Right lobe of liver (tissue), 6 donors: ENCODE data around the gene DIP2C. TPM values are rescaled to one million over a fixed set of nuclear protein-coding genes. Genes with fewer than 3 reads are reported as not detected.
"Not testable (repeated sequence)": the region's sequence is repeated elsewhere in the genome, so short reads cannot be mapped to it uniquely, and the experiment has no call there.

ENCODE experiments used
- ATAC-seq, 4 donors: fragments of 200-7000 bp; cut with Tn5 transposase; one replicate each; pipeline ENCODE4 v1.9.1; 2020; ENCODE audit warnings: mild to moderate bottlenecking in 4 of 4, moderate library complexity in 4 of 4
- DNase-seq, 3 donors: peaks; one replicate each; pipeline ENCODE4 v3.0.0-alpha.2; 2020
- H3K27ac ChIP-seq, 3 donors: fragments of 200-600 bp; one replicate each; pipeline ENCODE4 v1.8.0; 2022
- H3K27me3 ChIP-seq, 2 donors: fragments of 200-600 bp; one replicate each; pipeline ENCODE4 v1.8.0; 2022
- H3K36me3 ChIP-seq, 4 donors: fragments of 200-600 bp; sonication (generic) in 1 of 4; one replicate each; pipeline versions ENCODE4 v1.5.1 to v1.8.0; 2017 to 2022; ENCODE audit warnings: control low read depth in 1 of 4
- H3K4me1 ChIP-seq, 4 donors: fragments of 200-600 bp; sonication (generic) in 1 of 4; one replicate each; pipeline versions ENCODE4 v1.5.1 to v1.8.0; 2017 to 2022; ENCODE audit warnings: control low read depth in 1 of 4
- H3K4me3 ChIP-seq, 3 donors: fragments of 200-600 bp; one replicate each; pipeline ENCODE4 v1.8.0; 2022
- H3K9me3 ChIP-seq, 4 donors: fragments of 200-600 bp; sonication (generic) in 1 of 4; one replicate each; pipeline versions ENCODE4 v1.5.1 to v1.8.0; 2017 to 2022; ENCODE audit warnings: control low read depth in 1 of 4
- CTCF ChIP-seq, 4 donors: fragments of 200-600 bp in 3 of 4; fragments of 450-650 bp in 1 of 4; IDR thresholded peaks; one replicate each; pipeline versions ENCODE4 v1.5.1 to v1.8.0; 2016 to 2022; ENCODE audit warnings: antibody characterized with exemption in 4 of 4, mild to moderate bottlenecking in 2 of 4
- POLR2A ChIP-seq: fragments of 450-650 bp; IDR thresholded peaks from one replicate; pipeline ENCODE4 v1.6.1; 2017; ENCODE audit warnings: antibody characterized with exemption, mild to moderate bottlenecking
- WGBS: methylation state at CpG from one replicate; pipeline ENCODE4 v1.1.6; 2018; ENCODE audit warnings: low coverage, low lambda C conversion rate; ENCODE audit not compliant: insufficient coverage; ENCODE audit errors: missing lambda C conversion rate; 5-methylcytosine and 5-hydroxymethylcytosine counted together
- intact Hi-C, 2 donors: fragments of 100-400 bp; cut with DNase I; formaldehyde crosslinking; loops; one replicate each; pipeline versions ENCODE4 v1.11.2 to v1.14.1; 2022
- total RNA-seq, 6 experiments: library from RNA; depleted of rRNA in 2 of 6; stranded (reverse); fragments of >200 nt in 2 of 6; fragmentation: NEBNext Ultra II Directional in 3 of 6; extraction: Animal tissue kit (Norgen Biotek cat#: 25700) in 3 of 6; gene quantifications; one replicate each; pipeline versions ENCODE4 v1.1.0 to v1.2.4, GENCODE V29; 2016 to 2023
- donor health status: DM: no; HTN: yes; CAD: no.
- donor health status: DM: no; HTN: no; CAD: no.
- donor health status: DM: no; HTN: no; CAD: no.
- donor health status: DM: no; HTN: yes; CAD: no.
- donor health status: DM: no; HTN: yes; CAD: no.

DIP2C gene
- total RNA-seq, 6 experiments from 2014 or later = 8.0 to 13.5 (median 11.7) TPM

DNA sequence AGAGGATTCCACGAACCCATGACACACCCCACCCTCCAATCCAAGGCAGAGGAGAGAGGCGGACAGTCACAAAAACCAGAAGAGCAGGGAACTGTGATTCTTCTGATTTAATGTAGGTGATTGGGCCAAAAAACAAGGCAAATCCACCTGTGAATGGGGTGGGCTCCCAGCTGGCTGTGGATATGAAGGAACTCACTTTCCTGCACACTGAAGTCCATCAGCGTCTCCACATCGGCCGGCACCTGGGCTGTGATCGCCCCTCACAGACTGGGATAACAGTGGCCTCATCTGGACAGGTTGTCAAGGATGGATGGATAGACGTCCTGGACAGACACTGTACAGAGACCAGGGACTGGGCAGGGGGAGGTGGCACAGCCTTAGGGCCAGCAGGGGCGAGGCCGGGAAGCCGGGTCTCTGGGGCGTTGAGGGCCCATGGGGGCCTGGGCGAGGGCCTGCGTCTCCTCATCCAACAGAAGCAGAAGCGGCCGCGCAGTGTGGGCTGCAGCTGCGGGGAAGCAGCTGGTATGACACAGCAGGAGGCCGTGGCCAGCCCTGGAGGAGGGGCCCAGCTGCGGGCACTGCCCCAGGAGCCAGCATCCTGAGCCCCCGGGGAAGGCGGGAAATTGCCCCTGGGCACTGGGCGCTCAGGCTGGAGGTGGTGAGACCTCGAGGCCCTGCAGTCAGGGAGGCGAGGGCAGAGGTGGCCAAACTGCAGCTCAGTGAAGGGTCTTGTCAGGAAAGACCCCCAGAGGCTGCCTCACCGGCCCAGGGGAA lies 54.2 kb downstream of the DIP2C start:
- H3K4me1 ChIP-seq = no peaks in the 10 kb centered on the region
- DNase-seq = peak in 1 of 3 donors; percentile 40
- 91% methylated on average over 6 of the region's 25 CpGs for WGBS
- no peaks in the 10 kb centered on the region for H3K9me3 ChIP-seq
- no peak overlapping the region for H3K4me3 ChIP-seq
- H3K36me3 ChIP-seq = no peaks in the 10 kb centered on the region
- no peaks in the 10 kb centered on the region for H3K27me3 ChIP-seq
- intact Hi-C loops = no loop called here
- no peak overlapping the region for H3K27ac ChIP-seq
- ATAC-seq = peak in 1 of 4 donors; percentile 14
- no peak for TF ChIP-seq CTCF (IDR thresholded peaks at IDR 0.05)
- no peak for TF ChIP-seq POLR2A

- intact Hi-C loops = no loop called here
- Histone ChIP-seq H3K4me1 (no peaks in the 10 kb centered on the region), H3K4me3 (no peak overlapping the region), H3K9me3 (no peaks in the 10 kb centered on the region), H3K36me3 (no peaks in the 10 kb centered on the region), H3K27ac (no peak overlapping the region), H3K27me3 (no peaks in the 10 kb centered on the region)
- DNase-seq = no peak
- 78% methylated on average over 7 of the region's 7 CpGs for WGBS
- TF ChIP-seq POLR2A = no peak
- TF ChIP-seq CTCF (IDR thresholded peaks at IDR 0.05) = no peak
- no peak for ATAC-seq
These were observed 55.2 kb downstream of the DIP2C start for GRCh38 chr10:634256-634655.

- no peaks in the 10 kb centered on the region for H3K9me3 ChIP-seq
- ATAC-seq = peak; percentile 8 to 14 (median 12)
- 81% methylated on average over 15 of the region's 39 CpGs for WGBS
These were observed 55.9 kb downstream of the DIP2C start for GRCh38 chr10:633279-634245.

GRCh38 chr10:632807-633177 lies 56.7 kb downstream of the DIP2C start:
- H3K4me1 ChIP-seq, ATAC-seq, H3K9me3 ChIP-seq, intact Hi-C loops, H3K4me3 ChIP-seq, H3K27ac ChIP-seq, H3K36me3 ChIP-seq, H3K27me3 ChIP-seq: not testable (repeated sequence)
- WGBS = 94% methylated on average over 9 of the region's 21 CpGs
- DNase-seq = peak in 1 of 3 donors; percentile 21

More at GRCh38 chr10:633279-634245, 55.9 kb downstream of the DIP2C start:
- Histone ChIP-seq H3K4me1 (no peaks in the 10 kb centered on the region), H3K27ac (no peak overlapping the region), H3K36me3 (no peaks in the 10 kb centered on the region), H3K4me3 (no peak overlapping the region), H3K27me3 (no peaks in the 10 kb centered on the region)
- intact Hi-C loops = no loop called here
- peak in 1 of 3 donors; percentile 46 for DNase-seq
- TF ChIP-seq CTCF (IDR thresholded peaks at IDR 0.05) (no peak), POLR2A (no peak)

GRCh38 chr10:632155-632806 lies 57.2 kb downstream of the DIP2C start:
- H3K9me3 ChIP-seq, H3K4me3 ChIP-seq, H3K4me1 ChIP-seq, H3K36me3 ChIP-seq, H3K27ac ChIP-seq, ATAC-seq, intact Hi-C loops, H3K27me3 ChIP-seq: not testable (repeated sequence)
- peak in 1 of 3 donors; percentile 22 for DNase-seq
- WGBS = 100% methylated on average over 3 of the region's 51 CpGs
